ENCODE measurements around the gene SLC9A7.

Gene SLC9A7

GRCh38 chrX:46597771-46598170 is 161.1 kb downstream of the SLC9A7 start:
- DNase-seq: no peak

- DNase-seq: no peak
Measured at GRCh38 chrX:46597208-46597607, 161.7 kb downstream of the SLC9A7 start.

- no peak for DNase-seq
Measured at GRCh38 chrX:46595084-46595483, 163.8 kb downstream of the SLC9A7 start.

GRCh38 chrX:46589977-46590723 is 168.8 kb downstream of the SLC9A7 start:
- peak; percentile 1 for DNase-seq

- no peak for DNase-seq
Measured at GRCh38 chrX:46588263-46588662, 170.7 kb downstream of the SLC9A7 start.

- no peak for DNase-seq
Measured at GRCh38 chrX:46587753-46588171, 171.2 kb downstream of the SLC9A7 start.

DNA sequence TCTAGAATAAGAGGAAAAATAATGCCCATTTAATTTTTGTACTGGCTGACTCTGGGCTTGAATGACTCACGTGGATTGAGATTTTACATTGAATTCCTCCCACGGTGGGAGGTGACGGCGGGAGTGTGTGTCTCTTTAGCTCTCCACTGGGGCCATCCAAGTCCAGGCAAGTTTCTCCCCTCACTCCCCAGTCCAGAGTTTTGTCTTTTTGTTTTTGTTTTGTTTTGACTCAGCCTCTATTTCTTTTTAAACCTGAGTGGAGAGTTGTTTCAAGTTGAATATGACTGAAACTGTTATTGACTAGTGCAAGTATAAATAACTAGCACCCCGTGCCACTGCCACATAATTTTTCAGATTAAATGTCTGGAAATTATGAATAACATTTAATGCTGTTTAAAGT is 171.8 kb downstream of the SLC9A7 start:
- no peak for DNase-seq

- no peak for DNase-seq
Measured at GRCh38 chrX:46584736-46585135, 174.2 kb downstream of the SLC9A7 start.

DNA sequence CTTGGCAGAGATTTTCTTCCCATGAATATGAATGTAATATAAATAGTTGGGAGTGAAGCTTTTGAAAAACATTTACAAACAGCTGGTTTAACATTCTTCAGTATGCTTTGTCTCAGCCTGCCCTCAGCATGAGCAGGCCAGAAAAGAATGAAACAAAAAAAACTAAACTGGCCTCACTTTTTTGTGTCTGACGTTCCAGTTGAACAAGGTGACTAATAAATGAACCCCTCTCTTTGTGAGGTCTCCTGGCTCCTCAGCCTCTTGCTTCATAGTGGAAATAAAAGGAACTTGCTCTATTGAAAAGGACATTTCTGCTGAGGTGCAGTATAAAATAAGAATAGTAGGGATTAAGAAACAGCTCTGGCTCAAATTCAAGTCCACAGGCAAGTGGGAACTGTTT is 176.0 kb downstream of the SLC9A7 start:
- DNase-seq: no peak

- no peak for DNase-seq
Measured at GRCh38 chrX:46582325-46582724, 176.6 kb downstream of the SLC9A7 start.

GRCh38 chrX:46580613-46581012 is 178.3 kb downstream of the SLC9A7 start:
- no peak for DNase-seq

DNA sequence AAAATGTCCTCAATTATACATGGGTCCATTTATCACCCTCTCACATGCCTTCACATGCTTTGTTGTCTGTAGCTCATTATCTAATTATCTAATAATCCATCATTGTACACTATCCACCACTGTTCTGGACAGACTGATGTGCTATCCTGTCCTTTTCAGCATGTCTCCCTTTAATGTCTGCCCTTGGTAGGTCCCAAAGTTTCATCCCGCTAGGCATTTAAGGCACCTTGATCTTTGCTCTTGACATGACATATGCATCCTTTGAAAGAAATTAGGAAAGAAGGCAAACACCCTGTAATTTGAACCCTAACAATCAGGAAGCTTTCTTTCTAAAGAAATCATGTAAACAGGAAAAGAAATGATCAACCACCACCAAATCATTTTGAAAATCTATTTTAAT is 179.7 kb downstream of the SLC9A7 start:
- DNase-seq: no peak

GRCh38 chrX:46577221-46578005 is 181.5 kb downstream of the SLC9A7 start:
- DNase-seq: no peak

- no peak for DNase-seq
Measured at GRCh38 chrX:46576458-46576857, 182.5 kb downstream of the SLC9A7 start.

DNA sequence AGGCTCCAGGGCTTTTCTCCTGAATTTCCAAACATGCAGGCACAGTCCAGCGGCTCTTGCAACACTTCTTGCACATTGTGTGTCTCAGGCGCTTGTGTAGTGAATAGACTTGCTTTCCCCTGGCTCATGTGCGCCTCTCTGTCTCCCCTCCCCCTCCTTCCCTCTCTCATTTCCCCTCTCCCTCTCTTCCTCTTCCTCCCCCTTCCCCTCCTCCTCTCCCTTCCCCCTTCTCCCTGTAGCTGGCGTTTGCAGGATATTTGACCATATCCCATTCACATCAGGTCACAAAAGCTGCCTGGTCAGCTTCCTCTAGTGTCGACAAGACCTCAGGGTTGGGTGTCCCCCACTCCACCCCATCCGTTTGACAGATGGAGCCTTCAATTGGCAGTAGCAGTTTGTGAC is 182.9 kb downstream of the SLC9A7 start:
- DNase-seq: peak; percentile 0

- no peak for DNase-seq
Measured at GRCh38 chrX:46575586-46575985, 183.3 kb downstream of the SLC9A7 start.

DNA sequence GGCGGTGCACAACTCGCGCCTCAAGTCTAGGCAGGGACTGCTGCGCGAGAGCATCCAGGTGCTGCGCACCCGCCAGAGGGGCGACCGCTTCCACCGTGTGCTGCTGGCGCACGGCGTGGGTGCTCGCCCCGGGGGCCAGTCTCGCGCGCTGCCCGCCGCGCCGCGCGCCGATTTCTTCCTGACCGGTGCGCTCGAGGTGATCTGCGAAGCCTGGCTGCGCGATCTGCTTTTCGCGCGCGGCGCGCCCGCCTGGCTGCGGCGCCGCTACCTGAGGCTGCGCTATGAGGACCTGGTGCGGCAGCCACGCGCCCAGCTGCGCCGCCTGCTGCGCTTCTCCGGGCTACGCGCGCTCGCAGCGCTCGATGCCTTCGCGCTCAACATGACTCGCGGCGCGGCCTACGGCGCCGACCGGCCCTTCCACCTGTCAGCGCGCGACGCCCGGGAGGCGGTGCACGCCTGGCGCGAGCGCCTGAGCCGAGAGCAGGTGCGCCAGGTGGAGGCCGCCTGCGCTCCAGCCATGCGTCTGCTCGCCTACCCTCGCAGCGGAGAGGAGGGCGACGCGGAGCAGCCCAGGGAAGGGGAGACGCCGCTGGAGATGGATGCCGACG is 184.0 kb downstream of the SLC9A7 start:
- no peak for DNase-seq

- peak; percentile 1 for DNase-seq
Measured at GRCh38 chrX:46573892-46574773, 184.8 kb downstream of the SLC9A7 start.

- DNase-seq: peak; percentile 1
Measured at GRCh38 chrX:46573331-46573891, 185.5 kb downstream of the SLC9A7 start, which contains the start of gene CHST7. Gene CHST7 (plus strand): TSS chrX:46573765. CDS start chrX:46573932, 167 bp downstream.

- no peak for DNase-seq
Measured at GRCh38 chrX:46572340-46572936, 186.5 kb downstream of the SLC9A7 start.

DNA sequence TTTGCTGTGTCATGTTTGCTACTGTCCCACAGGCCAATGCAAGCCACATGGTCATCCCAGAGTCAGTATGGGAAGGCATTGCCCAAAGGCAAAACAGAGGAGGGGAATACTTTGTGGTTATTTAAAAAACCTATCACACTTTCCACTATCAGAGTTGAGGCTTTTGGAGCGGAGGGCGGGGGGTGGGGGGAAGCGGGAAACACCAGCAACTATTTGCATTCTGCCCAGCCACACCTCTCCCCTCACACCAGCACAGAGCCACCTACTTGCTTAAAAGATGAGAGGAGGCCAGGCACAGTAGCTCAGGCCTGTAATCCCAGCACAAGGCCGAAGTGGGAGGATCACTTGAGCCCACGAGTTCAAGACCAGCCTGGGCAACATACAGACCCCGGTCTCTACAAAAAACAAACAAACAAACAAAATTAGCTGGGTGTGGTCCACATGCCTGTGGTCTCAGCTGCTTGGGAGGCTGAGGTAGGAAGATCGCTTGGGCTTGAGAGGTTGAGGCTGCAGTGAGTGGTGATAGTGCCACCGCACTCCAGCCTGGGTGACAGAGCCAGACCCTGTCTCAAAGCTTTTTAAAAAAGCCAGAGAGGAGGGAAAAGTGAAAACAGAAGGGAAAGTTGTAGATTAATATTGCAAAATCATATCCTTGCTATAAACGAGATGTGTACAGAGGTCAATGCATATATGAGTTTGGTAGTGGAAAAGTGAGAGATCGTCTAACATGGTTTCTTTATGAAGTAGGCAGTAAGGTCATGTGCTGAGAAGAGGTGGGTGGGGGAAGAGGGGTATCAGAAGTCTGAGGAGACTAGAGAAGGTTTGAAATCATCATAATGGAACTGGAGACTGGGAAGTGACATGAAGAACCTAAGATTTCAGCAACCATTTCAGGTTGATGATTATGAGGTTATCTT is 187.2 kb downstream of the SLC9A7 start:
- no peak for DNase-seq
